ENCODE results near the gene PCSK7. TPM values are rescaled to one million over a fixed set of nuclear protein-coding genes. Genes with fewer than 3 reads are reported as not detected.

The PCSK7 gene
- total and polyA plus RNA-seq, 4 donors: 7.3 to 32.3 (median 16.2) TPM

DNA sequence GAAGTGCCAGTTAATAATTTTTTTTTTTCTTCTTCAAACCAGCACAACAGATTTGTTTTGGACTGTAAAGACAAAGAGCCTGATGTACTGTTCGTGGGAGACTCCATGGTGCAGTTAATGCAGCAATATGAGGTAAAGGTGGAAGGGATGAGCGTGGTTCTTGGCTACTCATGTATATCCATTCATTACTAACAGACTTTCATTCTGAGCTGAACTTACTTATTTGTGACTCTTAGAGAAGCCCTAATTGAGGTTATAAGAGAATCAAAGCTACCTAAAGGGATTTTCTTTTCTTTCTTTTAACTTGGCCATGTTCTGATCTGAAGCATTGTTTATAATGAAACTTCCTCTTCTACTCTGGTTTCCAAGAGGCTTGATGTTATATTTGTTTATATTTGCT lies 72.0 kb downstream of the PCSK7 start:
- H3K4me3 ChIP-seq (ENCODE audit: low read depth in 1 of 3, low read length in 3 of 3): no peak overlapping the region
- H3K27ac ChIP-seq (ENCODE audit: low read depth in 1 of 2, low read length in 2 of 2): no peak overlapping the region
- H3K27me3 ChIP-seq (ENCODE audit: control insufficient read depth in 4 of 4, insufficient read depth in 4 of 4, low read length in 3 of 4): no peaks in the 10 kb centered on the region
- H3K4me1 ChIP-seq (ENCODE audit: control insufficient read depth in 4 of 4, insufficient read depth in 4 of 4, low read length in 3 of 4): no peaks in the 10 kb centered on the region
- peaks cover 5 to 36% (median 27%) of the 10 kb centered on the region in 4 donors for H3K36me3 ChIP-seq (ENCODE audit: control insufficient read depth in 4 of 4, insufficient read depth in 3 of 4, low read depth in 1 of 4, low read length in 3 of 4)
- H3K9me3 ChIP-seq (ENCODE audit: control insufficient read depth in 4 of 4, low read length in 3 of 4): no peaks in the 10 kb centered on the region
- no peak for DNase-seq (ENCODE audit: low spot score)
- 93% methylated on average over 2 of the region's 2 CpGs for whole genome bisulfite sequencing
- H3K9ac ChIP-seq (ENCODE audit: low read depth in 1 of 2, low read length in 2 of 2): no peak overlapping the region
- no peak for TF ChIP-seq EGR1 (IDR thresholded peaks at IDR 0.05; ENCODE audit: low read depth in 2 of 2)

DNA sequence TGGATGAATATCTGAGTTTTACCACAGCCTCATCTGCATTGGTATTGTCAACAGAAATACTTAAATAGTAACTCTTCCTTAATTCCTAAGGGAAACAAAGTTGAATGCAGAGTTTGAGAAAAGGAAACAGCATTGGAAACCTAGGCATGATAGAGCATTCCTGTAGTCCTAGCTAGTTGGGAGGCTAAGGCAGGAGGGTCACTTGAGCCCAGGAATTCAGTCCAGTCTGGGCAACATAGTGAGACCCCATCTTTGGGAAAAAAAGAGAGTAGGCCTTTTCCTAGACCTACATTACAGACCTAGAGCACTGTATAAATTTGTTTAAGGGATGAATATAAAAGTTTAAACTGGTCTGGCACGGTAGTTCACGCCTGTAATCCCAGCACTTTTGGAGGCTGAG lies 74.4 kb downstream of the PCSK7 start:
- H3K9ac ChIP-seq (ENCODE audit: low read depth in 1 of 2, low read length in 2 of 2): no peak overlapping the region
- TF ChIP-seq, protein P1, sequence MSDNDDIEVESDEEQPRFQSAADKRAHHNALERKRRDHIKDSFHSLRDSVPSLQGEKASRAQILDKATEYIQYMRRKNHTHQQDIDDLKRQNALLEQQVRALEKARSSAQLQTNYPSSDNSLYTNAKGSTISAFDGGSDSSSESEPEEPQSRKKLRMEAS (IDR thresholded peaks at IDR 0.05): no peak
- no peaks in the 10 kb centered on the region for H3K9me3 ChIP-seq (ENCODE audit: control insufficient read depth in 4 of 4, low read length in 3 of 4)
- H3K36me3 ChIP-seq (ENCODE audit: control insufficient read depth in 4 of 4, insufficient read depth in 3 of 4, low read depth in 1 of 4, low read length in 3 of 4): peaks cover 6 to 18% (median 16%) of the 10 kb centered on the region in 4 donors
- no peak overlapping the region for H3K27ac ChIP-seq (ENCODE audit: low read depth in 1 of 2, low read length in 2 of 2)
- H3K4me1 ChIP-seq (ENCODE audit: control insufficient read depth in 4 of 4, insufficient read depth in 4 of 4, low read length in 3 of 4): no peaks in the 10 kb centered on the region
- H3K27me3 ChIP-seq (ENCODE audit: control insufficient read depth in 4 of 4, insufficient read depth in 4 of 4, low read length in 3 of 4): no peaks in the 10 kb centered on the region
- no peak overlapping the region for H3K4me3 ChIP-seq (ENCODE audit: low read depth in 1 of 3, low read length in 3 of 3)
- DNase-seq (ENCODE audit: low spot score): no peak
- 91% methylated on average over 2 of the region's 2 CpGs for WGBS

DNA sequence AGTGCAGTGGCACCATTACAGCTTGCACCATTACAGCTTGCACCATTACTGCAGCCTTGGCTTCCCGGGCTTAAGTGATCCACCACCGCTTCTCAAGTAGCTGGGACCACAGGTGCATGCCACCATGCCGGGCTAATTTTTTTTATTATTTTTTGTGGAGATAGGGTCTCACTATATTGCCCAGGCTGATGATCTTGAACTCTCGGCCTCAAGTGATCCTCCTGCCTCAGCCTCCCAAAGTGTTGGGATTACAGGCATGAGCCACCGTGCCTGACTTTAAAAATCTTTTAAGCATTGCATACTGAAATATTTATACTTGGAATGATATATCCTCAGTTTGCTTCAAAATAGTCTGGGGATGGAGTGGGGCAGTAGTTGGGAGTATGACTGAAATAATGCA lies 77.4 kb downstream of the PCSK7 start:
- H3K9me3 ChIP-seq (ENCODE audit: control insufficient read depth in 4 of 4, low read length in 3 of 4): no peaks in the 10 kb centered on the region
- DNase-seq (ENCODE audit: low spot score): no peak
- no peak overlapping the region for H3K27ac ChIP-seq (ENCODE audit: low read depth in 1 of 2, low read length in 2 of 2)
- TF ChIP-seq SP1 (IDR thresholded peaks at IDR 0.05) (no peak), HNF4A (conservative IDR thresholded peaks at IDR 0.05) (no peak)
- TF ChIP-seq, protein P2, sequence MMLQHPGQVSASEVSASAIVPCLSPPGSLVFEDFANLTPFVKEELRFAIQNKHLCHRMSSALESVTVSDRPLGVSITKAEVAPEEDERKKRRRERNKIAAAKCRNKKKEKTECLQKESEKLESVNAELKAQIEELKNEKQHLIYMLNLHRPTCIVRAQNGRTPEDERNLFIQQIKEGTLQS (IDR thresholded peaks at IDR 0.05): no peak
- H3K36me3 ChIP-seq (ENCODE audit: control insufficient read depth in 4 of 4, insufficient read depth in 3 of 4, low read depth in 1 of 4, low read length in 3 of 4): peaks cover 2 to 8% (median 4%) of the 10 kb centered on the region in 4 donors
- H3K4me1 ChIP-seq (ENCODE audit: control insufficient read depth in 4 of 4, insufficient read depth in 4 of 4, low read length in 3 of 4): no peaks in the 10 kb centered on the region
- H3K4me3 ChIP-seq (ENCODE audit: low read depth in 1 of 3, low read length in 3 of 3): no peak overlapping the region
- WGBS: 96% methylated on average over 5 of the region's 5 CpGs
- no peak overlapping the region for H3K9ac ChIP-seq (ENCODE audit: low read depth in 1 of 2, low read length in 2 of 2)
- H3K27me3 ChIP-seq (ENCODE audit: control insufficient read depth in 4 of 4, insufficient read depth in 4 of 4, low read length in 3 of 4): no peaks in the 10 kb centered on the region

Small RNA genes within 50 kb of the gene (small RNA-seq; reads per million reads assigned to genes)
- not detected for gene RF00564

Other genes with a start within 250 kb of the PCSK7 start
- gene SIK3, start 133.6 kb downstream of the PCSK7 start, total RNA-seq: 10 to 100 TPM; 17.6 to 52.4 TPM
- gene SIK3, start 133.6 kb downstream of the PCSK7 start, polyA plus RNA-seq: 10 to 100 TPM in 1 of 2 donors, 1 to 10 TPM in 1; 6.9 to 11.2 TPM
- 10 to 100 TPM; 33.4 to 39.8 TPM for gene PAFAH1B2, start 87.8 kb downstream of the PCSK7 start, total RNA-seq
- 10 to 100 TPM; 12.7 to 16.4 TPM for gene PAFAH1B2, start 87.8 kb downstream of the PCSK7 start, polyA plus RNA-seq
- 10 to 100 TPM; 21.7 to 42.9 TPM for gene SIDT2, start 53.3 kb downstream of the PCSK7 start, total RNA-seq
- 10 to 100 TPM; 11.2 to 23.1 TPM for gene SIDT2, start 53.3 kb downstream of the PCSK7 start, polyA plus RNA-seq
- gene TAGLN, start 32.7 kb downstream of the PCSK7 start, total RNA-seq: 100 to 1,000 TPM in 1 of 2 donors, 1 to 10 TPM in 1; 7.4 to 168 TPM
- gene TAGLN, start 32.7 kb downstream of the PCSK7 start, polyA plus RNA-seq: 100 to 1,000 TPM in 1 of 2 donors, 10 to 100 TPM in 1; 24.6 to 309 TPM
- gene RNF214, start 598 bp upstream of the PCSK7 start, total RNA-seq: 1 to 10 TPM; 6.0 to 6.1 TPM
- 1 to 10 TPM; 4.6 to 6.2 TPM for gene RNF214, start 598 bp upstream of the PCSK7 start, polyA plus RNA-seq
- gene BACE1-AS, start 59.3 kb upstream of the PCSK7 start, total RNA-seq: 1 to 10 TPM; 1.6 to 1.7 TPM
- gene BACE1-AS, start 59.3 kb upstream of the PCSK7 start, polyA plus RNA-seq: 1 to 10 TPM in 1 of 2 donors, under 1 TPM in 1; 0.85 to 2.9 TPM
- gene BACE1, start 84.2 kb upstream of the PCSK7 start, total RNA-seq: 10 to 100 TPM; 14.0 to 21.8 TPM
- gene BACE1, start 84.2 kb upstream of the PCSK7 start, polyA plus RNA-seq: 10 to 100 TPM in 1 of 2 donors, 1 to 10 TPM in 1; 7.3 to 14.3 TPM
- 10 to 100 TPM in 1 of 2 donors, 1 to 10 TPM in 1; 4.9 to 12.3 TPM for gene CEP164, start 95.8 kb upstream of the PCSK7 start, total RNA-seq
- gene CEP164, start 95.8 kb upstream of the PCSK7 start, polyA plus RNA-seq: 1 to 10 TPM; 4.1 to 6.8 TPM